Measurements from ENCODE around the gene POLR2F. TPM values are rescaled to one million over a fixed set of nuclear protein-coding genes. Genes with fewer than 3 reads are reported as not detected.

POLR2F gene
- total and polyA plus RNA-seq, 9 of the 15 experiments (the other 6 are each of a cell fraction or from before 2014, with no cell fraction given) = 98.9 to 410 (median 168) TPM

DNA sequence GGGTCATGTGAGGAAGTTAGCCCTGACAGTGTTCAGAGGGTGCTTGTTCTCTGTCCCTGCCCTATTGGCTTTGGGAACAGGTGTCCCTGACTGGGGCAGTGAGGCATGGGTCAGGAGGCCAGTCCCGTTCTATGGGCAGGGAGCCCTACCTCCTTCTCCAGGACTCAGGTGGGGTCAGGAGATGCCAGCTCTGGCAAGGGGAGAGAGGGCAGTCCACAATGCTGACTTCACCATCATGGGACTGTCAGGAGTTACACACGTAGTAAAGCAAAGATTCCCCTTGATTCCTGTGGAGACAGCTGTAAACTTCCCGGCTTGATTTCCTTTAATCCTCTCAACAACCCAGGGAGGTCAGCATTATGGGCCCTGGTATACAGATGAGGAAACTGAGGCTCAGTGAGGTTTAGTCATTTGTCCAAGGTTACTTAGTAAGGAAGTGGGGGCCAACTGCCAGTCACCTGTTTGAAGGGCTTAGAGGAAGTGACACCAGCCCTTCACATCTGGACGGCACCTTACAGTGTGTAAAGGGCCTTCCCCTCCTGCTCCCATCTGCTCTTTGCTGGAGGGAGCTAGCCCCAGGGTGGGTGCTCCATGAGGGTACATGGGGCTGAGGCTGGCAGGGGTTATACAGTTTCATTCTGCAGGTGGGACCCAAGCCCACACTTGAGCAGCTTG, 35.5 kb upstream of the POLR2F start:
- peaks cover 19% of the 10 kb centered on the region; the same call in 1 of the 3 replicates for H3K36me3 ChIP-seq (ENCODE audit: control insufficient read depth, insufficient read depth, low read length)
- H4K20me1 ChIP-seq (replicated peaks; ENCODE audit: control insufficient read depth, insufficient read depth, low read length) = no peaks in the 10 kb centered on the region; the same call in 1 of the 2 replicates
- WGBS (ENCODE audit: insufficient coverage, low coverage, missing lambda C conversion rate) = 90% methylated on average over 4 of the region's 4 CpGs
- FAIRE-seq (no peak), DNase-seq (ENCODE audit: extremely low read depth in 1 of 4, low spot score in 3 of 4) (no peak), ATAC-seq (no peak)
- no peaks in the 10 kb centered on the region for H3K27me3 ChIP-seq (ENCODE audit: control insufficient read depth in 2 of 2, insufficient read depth in 2 of 2, low read length in 2 of 2)
- no peak overlapping the region for H3K9ac ChIP-seq (ENCODE audit: insufficient read depth in 1 of 2, low read depth in 2 of 2, low read length in 2 of 2)
- in situ Hi-C loops (cut with MboI) (no loop called here), intact Hi-C loops (cut with micrococcal nuclease) (no loop called here)
- TF ChIP-seq ESRRA (IDR thresholded peaks at IDR 0.05; ENCODE audit: borderline replicate concordance, low read depth) (no peak), HMG20B (CRISPR knock-in tag; IDR thresholded peaks at IDR 0.05) (no peak), ATF2 (CRISPR knock-in tag; IDR thresholded peaks at IDR 0.05) (no peak), XRCC4 (IDR thresholded peaks at IDR 0.05; ENCODE audit: extremely low read depth, insufficient read depth, insufficient read length) (no peak), LEF1 (IDR thresholded peaks at IDR 0.05) (no peak), CHD7 (IDR thresholded peaks at IDR 0.05; ENCODE audit: low read depth, low read length) (no peak), ZNF75A (CRISPR knock-in tag; IDR thresholded peaks at IDR 0.05) (no peak), SRF (CRISPR knock-in tag; IDR thresholded peaks at IDR 0.05) (no peak)
- H3K4me1 ChIP-seq (replicated peaks in 1 of 2; ENCODE audit: control insufficient read depth in 2 of 2, insufficient read depth in 2 of 2, low read length in 2 of 2) = no peaks in the 10 kb centered on the region; a peak in 1 of 5 replicates
- H3K4me3 ChIP-seq = no peak overlapping the region
- no TSS peak for BruUV-seq (replicated peaks)
- ChIA-PET POLR2A (interaction anchor here (0.5 kb wide), 1 partner anchor 20 kb away, joined by 4 read pairs; no protein-coding TSS in a partner anchor), CTCF (ENCODE audit: low intra/inter-chr PET ratio) (no interaction called here)
- no peak overlapping the region for H3K4me2 ChIP-seq (ENCODE audit: insufficient read depth, low read length)
- no peak overlapping the region for H3K27ac ChIP-seq (ENCODE audit: extremely low read depth, low read depth, low read length)
- no peak overlapping the region for H2AFZ ChIP-seq (ENCODE audit: low read depth, low read length)
- no peaks in the 10 kb centered on the region for H3K9me1 ChIP-seq (ENCODE audit: control insufficient read depth, insufficient read depth, low read length)
- H3K9me3 ChIP-seq (replicated peaks; ENCODE audit: control insufficient read depth, insufficient read depth, low read depth, low read length) = no peaks in the 10 kb centered on the region
- no peaks in the 10 kb centered on the region for H3K79me2 ChIP-seq (ENCODE audit: control insufficient read depth, insufficient read depth, low read length)
